ENCODE measurements around the gene TMTC4.
"Not testable (repeated sequence)": the region's sequence is repeated elsewhere in the genome, so short reads cannot be mapped to it uniquely, and the experiment has no call there.

TMTC4 gene

GRCh38 chr13:100580045-100580444 lies 94.5 kb downstream of the TMTC4 start:
- no peak for DNase-seq

GRCh38 chr13:100577239-100577638 lies 97.4 kb downstream of the TMTC4 start:
- DNase-seq = not testable (repeated sequence)

- peak; percentile 75 for DNase-seq
These were observed 101.5 kb downstream of the TMTC4 start for GRCh38 chr13:100573121-100573520.

- no peak for DNase-seq
These were observed 108.1 kb downstream of the TMTC4 start for GRCh38 chr13:100566543-100566942.

GRCh38 chr13:100565286-100565685 lies 109.3 kb downstream of the TMTC4 start:
- DNase-seq = no peak

- DNase-seq = no peak
These were observed 110.0 kb downstream of the TMTC4 start for GRCh38 chr13:100564444-100565223.

- DNase-seq = no peak
These were observed 110.8 kb downstream of the TMTC4 start for GRCh38 chr13:100563779-100564178.

- no peak for DNase-seq
These were observed 112.9 kb downstream of the TMTC4 start for GRCh38 chr13:100561599-100562204.

- no peak for DNase-seq
These were observed 113.5 kb downstream of the TMTC4 start for GRCh38 chr13:100561158-100561499.

- no peak for DNase-seq
These were observed 114.0 kb downstream of the TMTC4 start for GRCh38 chr13:100560498-100561157.

GRCh38 chr13:100559886-100560285 lies 114.7 kb downstream of the TMTC4 start:
- DNase-seq = no peak

Measured in T-helper 9 cell (primary cell).